Retina (tissue), 1 donor: ENCODE results near the gene NES.

Experiments
- DNase-seq: peaks from one replicate; pipeline ENCODE4 v3.0.0-alpha.2; 2016

NES gene

DNA sequence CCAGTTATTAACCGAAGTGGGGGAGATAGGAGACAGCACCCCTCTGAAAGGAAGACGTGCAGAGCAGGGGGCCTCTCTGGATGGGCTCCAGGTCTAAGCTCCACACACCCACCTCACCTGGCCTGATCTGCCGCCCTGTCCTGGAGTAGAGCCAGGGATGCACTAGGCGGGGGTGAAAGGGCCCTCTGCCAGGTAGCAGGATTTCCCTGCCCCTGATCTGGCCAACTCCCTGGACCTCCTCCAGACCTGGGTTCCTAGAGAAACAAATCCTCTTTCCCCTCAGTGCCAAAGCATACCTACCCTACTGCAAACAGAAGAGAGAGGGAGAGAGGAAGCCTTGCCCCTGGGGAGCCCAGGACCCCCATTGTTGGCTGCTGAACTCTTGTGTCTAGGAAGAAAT lies 26.1 kb upstream of the NES start:
- no peak for DNase-seq

DNA sequence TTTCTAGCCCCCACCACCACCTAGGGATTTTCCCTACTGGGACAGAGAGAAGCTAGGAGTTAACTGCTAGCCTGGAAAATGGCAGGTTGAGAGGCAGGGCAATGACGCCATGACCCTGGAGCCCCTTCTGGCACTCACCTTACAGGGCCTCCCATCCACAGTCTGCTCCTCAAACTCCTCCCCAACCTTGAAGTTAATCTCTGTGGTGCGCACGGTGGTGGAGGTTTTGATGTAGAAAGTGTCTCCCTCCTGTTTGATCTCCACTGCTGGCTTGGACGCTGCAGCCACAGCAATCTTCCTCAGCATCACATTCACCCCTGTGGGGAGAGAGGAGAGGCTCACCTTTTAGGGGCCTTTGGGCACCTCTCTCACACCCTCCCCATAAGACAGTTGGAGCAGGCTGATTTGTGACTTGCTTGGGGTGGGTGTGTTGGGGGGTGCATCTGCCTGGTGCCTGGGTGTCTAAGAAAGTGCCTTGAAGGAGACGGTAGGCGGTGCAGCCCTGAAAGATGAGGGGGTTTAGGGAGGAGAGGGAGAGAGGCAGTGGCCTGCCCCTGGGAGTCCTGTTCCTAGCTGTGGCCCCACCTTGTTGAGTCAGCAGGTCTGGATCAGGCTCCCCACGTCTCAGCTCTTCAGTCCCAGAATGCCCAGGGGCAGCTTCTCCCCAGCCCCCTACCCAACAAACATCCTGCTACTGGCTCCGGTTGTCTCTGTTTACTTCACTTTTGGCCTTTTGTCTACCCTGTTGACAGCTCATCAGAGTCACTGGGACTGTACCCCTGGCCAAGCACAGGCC lies 23.7 kb upstream of the NES start:
- no peak for DNase-seq

DNA sequence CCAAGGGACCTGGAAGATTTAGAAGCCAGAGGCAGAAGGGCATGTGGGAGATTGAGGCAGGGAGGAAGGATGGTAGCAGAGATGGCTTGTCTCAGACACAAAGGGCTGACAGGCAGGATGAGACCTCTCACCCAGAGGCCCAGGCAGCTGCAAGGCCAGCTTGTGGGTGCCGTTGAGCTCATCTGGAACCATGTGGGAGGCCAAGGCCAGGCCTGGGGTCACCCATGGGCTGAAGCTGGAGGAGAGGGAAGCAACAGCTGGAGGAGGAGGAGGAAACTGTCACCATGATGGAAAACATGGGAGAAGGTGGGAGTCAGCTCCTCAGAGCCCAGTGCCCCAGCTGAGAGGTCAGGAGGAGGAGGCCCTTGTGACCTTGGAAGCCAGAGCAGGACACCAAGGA lies 21.8 kb upstream of the NES start:
- DNase-seq: no peak

DNA sequence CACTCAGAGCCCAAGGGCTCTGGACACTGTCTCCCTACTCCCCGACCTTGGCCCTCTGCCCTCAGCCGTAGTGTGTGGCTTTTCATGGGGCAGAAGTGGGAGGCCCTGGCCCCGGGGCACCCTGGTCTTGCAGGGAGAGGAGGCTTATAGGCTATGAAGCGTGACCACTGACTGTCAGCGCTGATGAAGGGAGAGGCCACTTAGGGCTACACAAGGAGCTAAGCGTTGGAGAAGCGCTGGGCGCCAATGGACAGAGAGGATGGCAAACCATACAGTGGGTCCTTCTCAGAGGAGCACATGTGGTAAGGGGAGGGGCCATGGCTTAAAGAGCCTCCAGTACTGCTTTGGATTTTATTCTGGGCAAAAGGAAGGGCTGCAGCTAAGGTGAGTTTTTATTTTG lies 20.3 kb upstream of the NES start:
- DNase-seq: no peak

DNA sequence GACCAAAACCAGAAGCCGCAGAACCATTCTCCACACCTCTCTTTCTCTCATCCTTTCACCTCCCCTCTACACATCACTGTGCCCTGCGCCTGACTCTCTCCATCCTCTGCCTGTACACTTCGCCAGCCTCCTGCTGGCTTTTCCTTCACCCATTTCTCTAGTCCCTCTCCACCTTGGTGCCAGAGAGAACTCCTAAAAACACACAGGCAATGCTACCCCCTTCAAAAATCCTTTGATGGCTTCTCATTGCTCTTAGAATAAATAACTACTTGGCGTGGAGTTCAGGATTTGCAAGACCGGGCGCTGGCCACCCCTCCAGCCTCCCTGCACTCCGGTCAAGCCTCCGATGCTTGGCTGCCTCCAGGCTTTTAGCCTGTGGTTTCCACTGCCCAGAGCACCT lies 19.5 kb upstream of the NES start:
- no peak for DNase-seq

DNA sequence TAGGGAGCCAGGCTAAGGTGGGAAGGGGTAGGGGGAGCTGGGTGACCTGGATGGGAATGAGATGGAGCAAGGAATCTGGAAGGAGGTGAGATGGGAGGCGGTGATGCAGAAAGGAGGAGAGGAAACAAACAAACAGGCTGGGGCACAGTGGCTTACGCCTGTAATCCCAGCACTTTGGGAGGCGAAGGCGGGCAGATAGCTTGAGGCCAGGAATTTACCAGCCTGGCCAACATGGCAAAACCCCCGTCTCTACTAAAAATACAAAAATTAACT lies 17.4 kb upstream of the NES start:
- DNase-seq: no peak

DNA sequence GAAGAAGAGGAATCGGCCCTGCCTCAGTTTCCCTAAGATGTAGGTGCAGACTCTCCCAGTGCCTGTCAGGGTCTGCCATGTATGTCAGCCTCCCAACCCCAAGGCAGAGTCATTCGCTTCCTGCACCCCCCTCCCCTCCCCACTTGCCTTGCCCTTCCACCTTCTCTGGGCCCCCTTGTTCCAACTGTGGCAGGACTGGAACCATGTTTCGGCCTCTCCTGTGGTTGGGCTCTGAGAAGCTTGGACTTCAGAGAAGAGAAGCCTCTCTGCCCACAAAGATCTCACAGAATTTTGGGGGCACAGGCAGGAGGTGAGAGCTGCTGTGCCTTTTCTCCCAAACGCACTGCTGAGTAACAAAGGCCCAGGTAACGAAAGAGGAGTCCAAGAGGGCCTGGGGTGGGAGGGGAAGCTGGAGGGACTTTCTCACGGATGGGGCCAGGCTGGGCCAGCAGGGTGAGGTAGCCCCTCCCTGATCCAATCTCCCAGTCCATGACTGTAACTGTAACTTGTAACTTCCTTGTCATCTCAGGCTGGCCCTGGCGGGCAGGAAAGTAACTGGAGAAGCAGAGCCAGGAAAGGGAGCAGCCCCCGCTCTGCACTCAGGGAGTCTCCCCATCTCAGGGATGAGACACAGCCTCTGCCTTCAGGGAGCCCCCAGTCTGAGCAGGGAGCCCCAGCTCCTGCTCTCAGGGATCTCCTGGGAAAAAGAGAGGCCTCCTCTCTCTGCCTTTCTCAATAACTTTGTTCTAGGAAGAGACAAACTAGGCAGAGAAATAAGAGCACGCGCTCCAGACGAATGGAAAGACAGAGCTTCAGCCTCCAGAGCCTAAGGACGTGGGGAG lies 16.9 kb upstream of the NES start:
- DNase-seq: no peak

DNA sequence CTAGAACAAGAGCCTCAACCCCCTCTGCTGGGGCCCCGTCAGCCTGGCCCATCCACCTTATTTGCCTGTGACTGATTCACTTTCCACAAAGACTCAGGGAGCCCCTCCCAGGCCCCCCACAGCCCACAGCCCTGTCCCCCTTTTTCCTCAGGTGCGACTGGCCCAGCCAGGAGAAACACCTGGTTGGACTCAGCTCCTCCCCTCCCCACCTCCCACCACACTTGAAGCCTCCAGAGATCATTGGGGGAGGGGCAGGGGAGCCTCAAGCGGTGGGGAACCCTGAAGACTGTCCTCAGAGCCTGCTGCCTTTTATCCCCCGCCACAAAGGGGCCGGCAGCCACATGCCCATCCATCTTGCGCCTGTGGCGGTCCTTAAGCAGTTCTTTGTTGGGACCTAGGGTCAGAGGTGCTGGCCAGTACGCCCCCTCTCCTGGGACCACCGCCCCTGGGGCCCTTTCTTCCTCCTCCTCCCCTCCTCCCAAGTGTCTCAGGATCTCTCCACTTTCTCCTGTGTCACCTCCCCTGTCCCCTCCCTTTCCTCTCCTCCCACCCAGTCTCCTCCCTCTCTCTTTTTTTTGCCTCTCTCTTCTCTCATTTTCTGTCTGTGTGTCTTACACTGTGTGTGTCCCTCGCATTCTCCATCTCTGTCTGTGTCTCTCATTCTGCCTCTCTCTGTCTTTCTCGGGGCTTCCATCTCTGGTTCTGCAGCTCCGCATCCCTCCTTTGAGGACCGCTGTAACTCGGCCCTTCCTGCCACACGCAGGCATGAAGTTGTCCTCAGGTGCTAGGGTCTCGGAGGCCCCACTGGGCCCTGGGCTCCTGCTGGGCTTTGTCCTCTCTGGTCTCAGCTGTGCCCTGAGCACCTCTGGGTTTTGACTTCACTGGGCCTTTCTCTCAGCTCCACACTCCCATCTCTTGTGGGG lies 16.0 kb upstream of the NES start:
- DNase-seq: no peak

DNA sequence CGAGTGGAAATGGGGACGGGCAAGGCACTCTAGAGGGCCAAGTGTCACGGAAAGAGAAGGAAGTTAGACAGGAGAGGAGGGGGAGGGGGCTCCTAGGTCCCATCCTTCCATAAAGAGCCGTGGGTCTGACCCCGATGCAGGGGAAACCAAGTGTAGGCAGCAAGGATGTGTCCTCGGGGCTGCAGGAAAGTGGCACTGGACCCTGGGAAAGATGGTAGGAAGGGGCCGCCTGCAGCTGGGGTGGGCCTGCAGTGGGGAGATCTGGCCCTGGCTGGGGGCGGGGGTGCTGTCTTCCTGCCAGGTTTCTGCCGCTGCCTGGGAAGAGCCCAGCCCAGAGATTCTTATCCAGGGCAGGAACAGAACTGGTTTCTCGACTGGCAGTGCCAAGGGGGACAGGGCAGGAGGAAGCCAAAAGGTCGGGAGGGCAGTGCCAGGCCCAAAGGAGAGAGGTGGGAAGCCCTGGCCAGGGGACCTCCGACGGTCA lies 15.3 kb upstream of the NES start:
- DNase-seq: no peak

DNA sequence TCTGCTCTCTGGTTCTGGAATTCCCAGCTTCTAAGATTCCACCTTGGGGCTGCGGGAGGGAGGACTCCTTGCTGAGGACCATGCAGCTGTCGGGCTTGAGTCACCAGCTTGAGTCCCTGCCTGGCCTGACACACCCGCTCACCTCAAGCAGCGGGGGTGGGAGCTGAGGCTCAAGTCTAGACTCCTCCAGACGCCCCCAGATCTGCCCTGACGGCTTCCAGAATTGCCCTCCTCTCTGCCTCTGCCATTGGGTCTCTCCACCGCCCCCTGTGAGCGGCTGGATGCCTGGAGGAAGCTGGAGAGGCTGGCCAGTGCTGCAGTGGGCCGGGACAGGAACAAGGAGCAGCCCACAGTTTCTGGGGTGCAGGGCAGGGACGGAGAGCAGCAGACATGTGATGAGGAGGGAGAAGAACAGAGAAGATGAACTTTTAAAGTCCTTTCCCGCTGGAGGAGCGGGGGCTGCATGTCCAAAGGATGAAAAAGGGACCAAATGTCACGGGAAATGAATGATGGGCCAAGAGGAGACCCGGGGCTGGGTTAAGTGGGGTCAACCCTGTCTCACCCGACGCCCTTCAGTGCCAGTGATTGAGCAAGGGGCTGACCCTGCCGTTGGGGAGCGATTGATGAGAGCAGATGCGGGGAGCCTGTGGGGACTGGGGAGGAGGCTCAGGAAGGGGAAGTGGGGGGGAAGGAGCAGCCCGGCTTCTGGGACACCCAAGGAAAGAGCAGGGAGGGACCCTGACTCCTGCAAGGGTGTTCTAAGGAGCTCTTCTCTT lies 14.6 kb upstream of the NES start:
- no peak for DNase-seq

DNA sequence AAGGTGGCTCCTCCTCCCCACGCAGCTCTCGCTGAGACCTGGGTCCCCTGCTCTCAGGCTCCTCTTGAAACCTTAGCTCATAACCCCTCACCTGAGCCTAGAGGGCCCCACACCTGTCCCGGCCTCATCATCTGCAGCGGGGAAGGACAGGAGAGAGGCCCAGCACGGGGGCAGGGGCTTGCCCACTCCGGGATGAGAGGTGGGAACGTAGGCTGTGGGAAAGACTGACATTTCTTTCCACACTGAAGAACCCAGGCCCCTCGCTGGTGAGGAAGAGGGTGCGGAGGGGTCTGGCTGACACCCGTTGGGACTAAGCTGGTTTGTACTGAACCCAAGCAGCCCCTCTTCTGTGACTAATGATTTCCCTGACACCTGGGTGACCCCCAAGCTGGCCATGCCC lies 14.0 kb upstream of the NES start:
- no peak for DNase-seq

DNA sequence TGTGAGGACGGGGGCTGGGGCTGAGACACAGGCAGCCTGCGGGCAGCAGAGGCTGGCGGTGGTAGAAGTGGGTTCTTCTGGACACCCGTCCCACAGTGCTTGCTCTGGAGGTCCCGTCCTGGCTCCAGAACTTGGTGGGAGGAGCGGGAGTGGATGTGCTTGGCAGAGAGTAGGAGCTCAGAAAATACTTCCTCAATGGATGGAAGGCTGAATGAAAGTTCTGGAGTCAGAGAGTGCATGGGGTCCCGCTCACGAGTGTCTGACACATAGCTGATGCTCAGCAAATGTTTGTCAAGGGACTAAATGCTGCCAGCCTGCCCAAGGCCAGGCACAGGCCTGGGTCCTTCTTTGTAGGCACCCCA lies 13.4 kb upstream of the NES start:
- DNase-seq: no peak

DNA sequence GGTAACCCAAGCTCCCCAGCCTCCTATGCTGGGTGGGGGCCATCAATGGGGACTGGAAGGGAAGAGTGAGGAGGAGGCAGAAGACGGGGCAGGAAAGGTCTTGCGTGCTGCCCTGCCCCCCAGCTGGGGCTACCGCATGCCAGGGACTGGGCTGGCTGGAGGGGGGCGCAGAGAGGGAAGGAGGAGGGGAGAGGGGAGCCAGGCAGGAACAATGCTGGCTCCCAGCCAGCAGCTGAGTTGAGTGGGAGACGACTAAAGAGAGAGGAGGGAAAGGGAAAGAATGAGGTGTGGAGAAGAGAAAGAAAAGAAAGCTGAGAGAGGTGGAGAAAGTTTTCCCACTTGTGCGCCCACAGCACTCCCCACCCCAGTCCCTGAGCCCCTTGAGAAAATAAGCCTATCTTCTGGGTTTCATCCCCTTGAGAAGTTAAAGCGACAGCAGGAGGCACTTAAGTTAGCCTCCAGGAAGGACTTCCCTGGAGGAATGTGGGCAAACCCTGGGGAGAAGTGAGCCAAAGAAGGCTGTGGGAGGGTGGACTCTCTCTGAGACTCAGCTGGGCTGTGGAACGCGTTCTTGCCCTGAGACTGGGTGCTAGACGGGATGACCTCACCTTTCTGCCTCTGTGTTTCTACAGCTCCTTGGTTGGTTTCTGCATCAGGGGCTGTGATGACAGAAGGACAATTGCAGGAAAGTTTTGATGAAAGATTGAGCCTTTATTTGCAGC lies 12.9 kb upstream of the NES start:
- DNase-seq: no peak

DNA sequence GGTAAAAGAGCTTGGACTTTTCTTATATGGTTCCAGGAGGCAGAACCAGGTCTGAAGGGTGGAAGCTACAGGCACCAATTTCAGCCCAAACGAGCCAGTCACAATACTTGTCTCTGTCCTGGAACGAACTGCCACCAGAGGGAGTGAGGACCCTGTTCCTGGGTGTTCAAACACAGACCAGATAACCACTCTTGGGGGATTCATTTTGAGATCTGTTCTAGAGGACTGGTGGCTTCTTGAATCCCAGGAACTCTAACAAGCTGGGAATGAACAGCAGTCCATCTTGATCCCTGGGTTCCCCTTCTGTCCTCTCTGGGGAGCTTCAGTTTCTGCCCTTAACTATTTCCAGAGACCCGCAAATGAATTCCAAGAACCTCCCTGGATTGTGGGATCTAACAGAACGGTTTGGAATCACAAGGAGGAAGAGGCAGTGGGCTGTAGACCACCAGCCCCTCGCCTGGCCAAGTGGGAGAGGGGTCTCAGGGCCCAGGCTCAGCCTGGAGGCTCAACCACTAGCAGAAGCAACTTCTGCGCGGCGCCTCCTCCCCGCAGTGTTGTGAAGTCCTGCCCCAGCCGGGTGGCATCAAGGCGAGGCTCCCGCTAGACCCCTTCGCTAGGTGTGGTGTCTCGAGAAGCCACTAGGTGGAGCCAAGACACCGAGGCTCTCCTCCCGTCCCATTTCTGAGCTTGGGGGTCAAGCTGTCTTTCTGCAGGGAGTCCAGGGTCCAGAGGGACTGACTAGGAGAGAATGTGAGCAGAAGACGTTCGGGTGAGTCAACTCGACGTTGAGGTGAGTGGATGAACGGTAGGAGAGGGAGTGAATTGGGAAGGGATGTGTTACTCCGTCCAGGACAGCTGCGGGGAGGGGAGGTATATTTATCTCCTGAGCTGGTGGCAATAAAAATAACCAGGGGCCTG lies 12.1 kb upstream of the NES start:
- peak; percentile 95 for DNase-seq

DNA sequence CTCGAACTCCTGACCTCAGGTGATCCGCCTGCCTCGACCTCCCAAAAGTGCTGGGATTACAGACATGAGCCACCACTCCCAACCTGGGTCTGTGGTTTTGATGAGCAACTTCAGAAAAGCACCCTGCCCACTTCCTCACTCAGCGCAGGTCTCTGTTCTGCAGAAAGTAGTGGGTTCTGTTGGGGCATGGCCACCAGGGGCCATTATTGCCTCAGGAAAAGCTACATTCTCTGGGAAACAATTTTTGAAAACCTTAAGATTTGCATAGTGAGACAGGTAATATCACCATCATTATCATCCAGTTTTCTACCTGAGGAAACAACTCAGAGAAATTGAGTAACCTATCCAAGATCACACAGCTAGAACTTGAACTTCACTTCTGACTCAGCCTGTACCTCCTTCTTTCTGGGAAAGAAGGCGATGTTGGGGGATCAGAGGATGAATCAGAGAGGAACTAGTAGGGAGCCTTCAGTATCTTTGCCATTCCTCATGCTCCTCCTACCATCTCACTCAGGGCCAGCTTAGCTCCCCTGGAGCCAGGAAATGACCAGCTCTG lies 7.1 kb upstream of the NES start:
- no peak for DNase-seq

DNA sequence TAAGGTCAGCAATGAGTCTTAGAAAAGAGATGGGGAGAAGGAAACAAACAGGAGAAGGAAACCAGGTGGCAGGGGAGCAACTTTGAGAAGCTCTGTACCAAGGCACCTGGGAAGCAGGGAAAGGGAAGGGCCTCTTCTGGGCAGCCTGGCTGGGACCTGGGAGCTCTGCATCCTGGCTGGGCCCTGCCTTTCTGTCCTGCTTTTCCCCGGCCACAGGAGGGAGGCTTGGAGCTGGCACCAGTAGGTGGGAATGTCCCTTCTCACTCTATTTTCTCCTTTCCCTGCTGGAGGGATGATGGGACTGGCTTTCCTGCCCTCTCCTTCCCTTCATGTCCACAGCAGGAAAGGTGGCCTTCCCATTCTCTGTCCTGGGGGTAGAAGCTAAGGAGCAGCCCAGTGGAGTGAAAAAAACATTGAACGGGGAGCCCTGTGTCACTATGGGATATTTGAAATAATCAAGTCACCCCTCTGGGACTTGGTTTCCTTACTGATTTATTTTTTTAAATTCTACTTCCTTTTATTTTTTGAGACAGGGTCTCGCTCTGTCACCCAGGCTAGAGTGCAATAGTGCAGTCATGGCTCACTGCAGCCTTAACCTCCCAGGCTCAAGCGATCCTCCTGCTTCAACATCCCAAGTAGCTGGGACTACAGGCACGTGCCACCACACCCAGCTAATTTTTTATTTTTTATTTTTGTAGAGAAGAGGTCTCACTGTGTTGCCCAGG lies 5.1 kb upstream of the NES start:
- no peak for DNase-seq

DNA sequence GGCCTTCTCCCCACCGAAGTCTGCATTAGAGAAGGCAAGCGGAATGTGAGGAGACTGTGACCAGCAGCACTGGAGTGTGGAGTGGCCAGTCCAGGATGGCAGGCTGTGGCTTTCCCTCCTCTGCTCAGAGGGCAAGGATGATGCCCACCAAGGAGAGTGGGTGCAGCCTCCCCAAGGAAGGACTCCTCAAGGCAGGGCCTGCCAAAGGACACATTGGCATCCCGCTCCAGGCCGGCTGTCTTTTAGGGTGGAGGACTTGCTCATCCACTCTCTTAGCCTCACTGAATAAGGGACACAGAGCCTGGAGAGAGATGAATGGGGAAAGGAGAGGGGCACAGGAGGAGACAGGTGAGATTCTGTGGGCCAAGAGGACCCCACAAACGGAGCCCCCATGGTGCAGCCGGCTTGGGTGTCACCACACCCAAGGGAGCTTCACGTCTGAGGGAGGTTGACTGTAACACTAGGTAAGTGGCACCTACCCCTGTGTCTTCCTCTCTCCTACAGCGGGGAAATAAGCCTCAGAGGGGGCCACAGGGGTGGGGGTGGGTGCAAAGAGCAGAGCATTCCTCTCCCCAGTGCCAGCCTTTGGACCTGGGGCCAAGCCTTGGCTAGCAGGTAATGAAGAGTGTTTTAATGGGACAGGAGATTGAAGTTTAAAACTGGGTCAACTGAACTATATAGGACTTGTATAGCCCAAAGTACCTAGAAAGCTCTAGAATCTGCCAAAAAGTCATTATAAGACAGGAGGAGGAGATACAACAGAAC lies 4.2 kb upstream of the NES start:
- DNase-seq: no peak

DNA sequence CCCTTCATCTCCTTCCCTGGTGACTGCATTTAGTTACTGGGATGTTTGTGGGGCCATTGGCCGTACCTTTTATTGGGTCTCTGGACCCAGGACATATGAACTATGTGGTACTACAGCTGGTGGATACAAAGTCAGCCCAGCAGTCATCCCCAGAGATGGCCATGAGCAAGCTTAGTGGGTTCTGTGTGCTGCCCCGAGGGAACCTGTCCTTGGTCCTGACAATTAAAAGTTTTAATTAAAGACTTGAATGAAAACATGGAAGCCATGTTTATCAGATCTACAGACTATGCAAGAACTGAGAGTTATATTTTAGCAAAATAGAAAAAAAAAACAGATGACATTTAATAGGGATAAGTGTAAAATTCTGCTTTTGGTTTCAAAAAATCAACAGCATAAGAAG lies 2.8 kb upstream of the NES start:
- DNase-seq: no peak
